ENCODE measurements around the gene VTI1A. TPM values are rescaled to one million over a fixed set of nuclear protein-coding genes. Genes with fewer than 3 reads are reported as not detected.
"Not testable (repeated sequence)": the region's sequence is repeated elsewhere in the genome, so short reads cannot be mapped to it uniquely, and the experiment has no call there.

The VTI1A gene
- total RNA-seq, 1 experiment from 2014 or later, result 28.6 TPM

- BruUV-seq (replicated peaks), result no TSS peak
- Mint-ChIP-seq H3K9me3 (ENCODE audit: low read depth, unreplicated experiment) (no peaks in the 10 kb centered on the region), H3K4me1 (ENCODE audit: low read depth, unreplicated experiment) (no peaks in the 10 kb centered on the region), H3K27ac (ENCODE audit: unreplicated experiment) (no peak overlapping the region), H3K27me3 (ENCODE audit: unreplicated experiment) (no peaks in the 10 kb centered on the region), H3K4me3 (ENCODE audit: low read depth, unreplicated experiment) (no peak overlapping the region), H3K36me3 (ENCODE audit: insufficient read depth, unreplicated experiment) (no peaks in the 10 kb centered on the region)
- intact Hi-C loops (cut with micrococcal nuclease; ENCODE audit: unreplicated experiment), result no loop called here
- TF ChIP-seq, protein P1, sequence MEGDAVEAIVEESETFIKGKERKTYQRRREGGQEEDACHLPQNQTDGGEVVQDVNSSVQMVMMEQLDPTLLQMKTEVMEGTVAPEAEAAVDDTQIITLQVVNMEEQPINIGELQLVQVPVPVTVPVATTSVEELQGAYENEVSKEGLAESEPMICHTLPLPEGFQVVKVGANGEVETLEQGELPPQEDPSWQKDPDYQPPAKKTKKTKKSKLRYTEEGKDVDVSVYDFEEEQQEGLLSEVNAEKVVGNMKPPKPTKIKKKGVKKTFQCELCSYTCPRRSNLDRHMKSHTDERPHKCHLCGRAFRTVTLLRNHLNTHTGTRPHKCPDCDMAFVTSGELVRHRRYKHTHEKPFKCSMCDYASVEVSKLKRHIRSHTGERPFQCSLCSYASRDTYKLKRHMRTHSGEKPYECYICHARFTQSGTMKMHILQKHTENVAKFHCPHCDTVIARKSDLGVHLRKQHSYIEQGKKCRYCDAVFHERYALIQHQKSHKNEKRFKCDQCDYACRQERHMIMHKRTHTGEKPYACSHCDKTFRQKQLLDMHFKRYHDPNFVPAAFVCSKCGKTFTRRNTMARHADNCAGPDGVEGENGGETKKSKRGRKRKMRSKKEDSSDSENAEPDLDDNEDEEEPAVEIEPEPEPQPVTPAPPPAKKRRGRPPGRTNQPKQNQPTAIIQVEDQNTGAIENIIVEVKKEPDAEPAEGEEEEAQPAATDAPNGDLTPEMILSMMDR (IDR thresholded peaks at IDR 0.05; ENCODE audit: unreplicated experiment), result no peak
- CTCF ChIA-PET, result interaction anchor here (1.5 kb wide), 1 partner anchor 9 kb away, joined by 8 read pairs; no protein-coding TSS in a partner anchor
- no peak for DNase-seq
Observed at GRCh38 chr10:112587729-112588128, 140.7 kb downstream of the VTI1A start.

GRCh38 chr10:112588225-112588990 lies 141.4 kb downstream of the VTI1A start:
- TF ChIP-seq, protein P1 (IDR thresholded peaks at IDR 0.05; ENCODE audit: unreplicated experiment), result no peak
- CTCF ChIA-PET, result interaction anchor here (0.5 to 1.5 kb wide), 3 partner anchors 10 to 800 kb away, joined by 4 to 8 read pairs (median 8); no protein-coding TSS in a partner anchor
- no TSS peak for BruUV-seq (replicated peaks)
- no peak for DNase-seq
- H3K4me1 Mint-ChIP-seq (ENCODE audit: low read depth, unreplicated experiment), result no peaks in the 10 kb centered on the region
- no peak overlapping the region for H3K4me3 Mint-ChIP-seq (ENCODE audit: low read depth, unreplicated experiment)
- no peaks in the 10 kb centered on the region for H3K9me3 Mint-ChIP-seq (ENCODE audit: low read depth, unreplicated experiment)
- H3K27ac Mint-ChIP-seq (ENCODE audit: unreplicated experiment), result no peak overlapping the region
- no peaks in the 10 kb centered on the region for H3K27me3 Mint-ChIP-seq (ENCODE audit: unreplicated experiment)
- intact Hi-C loops (cut with micrococcal nuclease; ENCODE audit: unreplicated experiment), result no loop called here
- H3K36me3 Mint-ChIP-seq (ENCODE audit: insufficient read depth, unreplicated experiment), result no peaks in the 10 kb centered on the region

DNA sequence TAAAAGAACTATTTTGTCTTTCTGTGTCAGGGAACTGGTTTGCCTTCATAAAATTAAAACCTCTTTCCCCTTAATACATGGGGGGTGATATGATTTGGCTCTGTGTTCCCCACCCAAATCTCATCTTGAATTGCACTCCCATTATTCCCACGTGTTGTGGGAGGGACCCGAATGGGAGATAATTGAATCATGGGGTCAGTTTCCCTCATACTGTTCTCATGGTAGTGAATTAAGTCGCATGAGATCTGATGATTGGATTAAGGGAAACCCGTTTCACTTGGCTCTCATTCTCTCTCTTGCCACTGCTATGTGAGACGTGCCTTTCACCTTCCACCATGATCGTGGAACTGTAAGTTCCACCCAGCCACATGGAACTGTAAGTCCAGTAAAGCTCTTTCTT lies 142.1 kb downstream of the VTI1A start:
- DNase-seq, result no peak
- H3K4me1 Mint-ChIP-seq (ENCODE audit: low read depth, unreplicated experiment), result no peaks in the 10 kb centered on the region
- no peaks in the 10 kb centered on the region for H3K9me3 Mint-ChIP-seq (ENCODE audit: low read depth, unreplicated experiment)
- TF ChIP-seq, protein P1 (IDR thresholded peaks at IDR 0.05; ENCODE audit: unreplicated experiment), result no peak
- intact Hi-C loops (cut with micrococcal nuclease; ENCODE audit: unreplicated experiment), result no loop called here
- no peaks in the 10 kb centered on the region for H3K27me3 Mint-ChIP-seq (ENCODE audit: unreplicated experiment)
- H3K27ac Mint-ChIP-seq (ENCODE audit: unreplicated experiment), result no peak overlapping the region
- CTCF ChIA-PET, result interaction anchor here (0.6 to 1.5 kb wide), 2 partner anchors 11 to 799 kb away, joined by 4 to 8 read pairs; no protein-coding TSS in a partner anchor
- no peak overlapping the region for H3K4me3 Mint-ChIP-seq (ENCODE audit: low read depth, unreplicated experiment)
- BruUV-seq (replicated peaks), result no TSS peak
- H3K36me3 Mint-ChIP-seq (ENCODE audit: insufficient read depth, unreplicated experiment), result no peaks in the 10 kb centered on the region

GRCh38 chr10:112590786-112591185 lies 143.8 kb downstream of the VTI1A start:
- intact Hi-C loops (cut with micrococcal nuclease; ENCODE audit: unreplicated experiment), result not testable (repeated sequence)

DNA sequence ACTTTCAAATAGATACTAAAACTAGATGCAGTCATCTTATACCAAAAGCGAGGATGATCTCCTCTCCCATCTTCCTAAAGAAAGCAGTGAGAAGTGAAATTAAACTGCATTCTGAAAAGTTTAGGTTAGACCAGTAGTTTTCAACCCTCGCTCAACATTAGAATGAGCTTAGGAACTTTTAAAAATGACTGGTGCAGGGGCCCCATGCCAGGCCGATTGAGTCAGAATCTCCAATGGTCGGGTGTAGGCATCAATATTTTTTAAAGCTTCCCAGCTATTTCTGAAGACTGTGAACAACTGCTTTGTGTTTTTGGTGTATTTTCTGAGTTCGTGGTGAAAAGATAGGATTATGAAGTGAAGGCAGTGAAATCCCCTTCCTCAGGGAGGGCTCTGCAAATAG lies 146.0 kb downstream of the VTI1A start:
- BruUV-seq (replicated peaks), result no TSS peak
- Mint-ChIP-seq H3K4me1 (ENCODE audit: low read depth, unreplicated experiment) (no peaks in the 10 kb centered on the region), H3K27me3 (ENCODE audit: unreplicated experiment) (no peaks in the 10 kb centered on the region), H3K36me3 (ENCODE audit: insufficient read depth, unreplicated experiment) (no peaks in the 10 kb centered on the region), H3K27ac (ENCODE audit: unreplicated experiment) (no peak overlapping the region), H3K9me3 (ENCODE audit: low read depth, unreplicated experiment) (no peaks in the 10 kb centered on the region), H3K4me3 (ENCODE audit: low read depth, unreplicated experiment) (no peak overlapping the region)
- intact Hi-C loops (cut with micrococcal nuclease; ENCODE audit: unreplicated experiment), result no loop called here
- CTCF ChIA-PET, result no interaction called here
- DNase-seq, result no peak
- TF ChIP-seq, protein P1 (IDR thresholded peaks at IDR 0.05; ENCODE audit: unreplicated experiment), result no peak

More at GRCh38 chr10:112590786-112591185, 143.8 kb downstream of the VTI1A start:
- DNase-seq; BruUV-seq (replicated peaks); H3K27ac Mint-ChIP-seq (ENCODE audit: unreplicated experiment); H3K27me3 Mint-ChIP-seq (ENCODE audit: unreplicated experiment); CTCF ChIA-PET; H3K36me3 Mint-ChIP-seq (ENCODE audit: insufficient read depth, unreplicated experiment); H3K9me3 Mint-ChIP-seq (ENCODE audit: low read depth, unreplicated experiment); H3K4me3 Mint-ChIP-seq (ENCODE audit: low read depth, unreplicated experiment); H3K4me1 Mint-ChIP-seq (ENCODE audit: low read depth, unreplicated experiment): not testable (repeated sequence)

All from Calu3 (cell line).